ENCODE data around the gene LILRB5.

DNA sequence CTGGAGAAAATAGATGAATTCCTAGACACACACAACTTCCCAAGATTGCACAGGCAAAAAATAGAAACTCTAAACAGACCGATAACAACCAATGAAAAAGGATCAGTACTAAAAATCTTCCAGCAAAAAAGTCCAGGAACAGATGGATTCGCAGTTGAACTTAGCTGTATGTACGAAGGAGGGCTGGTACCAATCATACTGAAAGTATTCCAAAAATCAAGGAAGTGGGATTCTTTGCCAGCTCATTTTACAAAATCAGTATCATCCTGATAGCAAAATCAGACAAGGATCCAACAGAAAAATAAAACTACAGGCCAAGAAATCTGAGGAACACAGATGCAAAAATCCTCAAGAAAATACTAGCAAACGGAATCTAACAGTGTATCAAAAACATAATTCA, 30.4 kb upstream of the LILRB5 start:
- TF ChIP-seq, protein P1, sequence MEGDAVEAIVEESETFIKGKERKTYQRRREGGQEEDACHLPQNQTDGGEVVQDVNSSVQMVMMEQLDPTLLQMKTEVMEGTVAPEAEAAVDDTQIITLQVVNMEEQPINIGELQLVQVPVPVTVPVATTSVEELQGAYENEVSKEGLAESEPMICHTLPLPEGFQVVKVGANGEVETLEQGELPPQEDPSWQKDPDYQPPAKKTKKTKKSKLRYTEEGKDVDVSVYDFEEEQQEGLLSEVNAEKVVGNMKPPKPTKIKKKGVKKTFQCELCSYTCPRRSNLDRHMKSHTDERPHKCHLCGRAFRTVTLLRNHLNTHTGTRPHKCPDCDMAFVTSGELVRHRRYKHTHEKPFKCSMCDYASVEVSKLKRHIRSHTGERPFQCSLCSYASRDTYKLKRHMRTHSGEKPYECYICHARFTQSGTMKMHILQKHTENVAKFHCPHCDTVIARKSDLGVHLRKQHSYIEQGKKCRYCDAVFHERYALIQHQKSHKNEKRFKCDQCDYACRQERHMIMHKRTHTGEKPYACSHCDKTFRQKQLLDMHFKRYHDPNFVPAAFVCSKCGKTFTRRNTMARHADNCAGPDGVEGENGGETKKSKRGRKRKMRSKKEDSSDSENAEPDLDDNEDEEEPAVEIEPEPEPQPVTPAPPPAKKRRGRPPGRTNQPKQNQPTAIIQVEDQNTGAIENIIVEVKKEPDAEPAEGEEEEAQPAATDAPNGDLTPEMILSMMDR (IDR thresholded peaks at IDR 0.05), result no peak
- no peak for TF ChIP-seq MAZ (IDR thresholded peaks at IDR 0.05; ENCODE audit: borderline replicate concordance, low read depth, low read length)
- TF ChIP-seq SMC3 (IDR thresholded peaks at IDR 0.05), result no peak
- TF ChIP-seq HOXB5 (CRISPR knock-in tag; IDR thresholded peaks at IDR 0.05), result no peak
- no peak for TF ChIP-seq MYC (IDR thresholded peaks at IDR 0.05; ENCODE audit: borderline replicate concordance, low read length)
- TF ChIP-seq, protein P2, sequence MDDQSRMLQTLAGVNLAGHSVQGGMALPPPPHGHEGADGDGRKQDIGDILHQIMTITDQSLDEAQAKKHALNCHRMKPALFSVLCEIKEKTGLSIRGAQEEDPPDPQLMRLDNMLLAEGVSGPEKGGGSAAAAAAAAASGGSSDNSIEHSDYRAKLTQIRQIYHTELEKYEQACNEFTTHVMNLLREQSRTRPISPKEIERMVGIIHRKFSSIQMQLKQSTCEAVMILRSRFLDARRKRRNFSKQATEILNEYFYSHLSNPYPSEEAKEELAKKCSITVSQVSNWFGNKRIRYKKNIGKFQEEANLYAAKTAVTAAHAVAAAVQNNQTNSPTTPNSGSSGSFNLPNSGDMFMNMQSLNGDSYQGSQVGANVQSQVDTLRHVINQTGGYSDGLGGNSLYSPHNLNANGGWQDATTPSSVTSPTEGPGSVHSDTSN (IDR thresholded peaks at IDR 0.05), result no peak
- TF ChIP-seq POLR2A (IDR thresholded peaks at IDR 0.05; ENCODE audit: low read length), result no peak
- TF ChIP-seq, protein P3, sequence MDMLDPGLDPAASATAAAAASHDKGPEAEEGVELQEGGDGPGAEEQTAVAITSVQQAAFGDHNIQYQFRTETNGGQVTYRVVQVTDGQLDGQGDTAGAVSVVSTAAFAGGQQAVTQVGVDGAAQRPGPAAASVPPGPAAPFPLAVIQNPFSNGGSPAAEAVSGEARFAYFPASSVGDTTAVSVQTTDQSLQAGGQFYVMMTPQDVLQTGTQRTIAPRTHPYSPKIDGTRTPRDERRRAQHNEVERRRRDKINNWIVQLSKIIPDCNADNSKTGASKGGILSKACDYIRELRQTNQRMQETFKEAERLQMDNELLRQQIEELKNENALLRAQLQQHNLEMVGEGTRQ (IDR thresholded peaks at IDR 0.05), result no peak
- TF ChIP-seq ZC3H11A (IDR thresholded peaks at IDR 0.05), result no peak
- TF ChIP-seq JUNB (IDR thresholded peaks at IDR 0.05), result no peak
- TF ChIP-seq FOSL2 (IDR thresholded peaks at IDR 0.05), result no peak
- TF ChIP-seq FOSL2 (CRISPR knock-in tag; IDR thresholded peaks at IDR 0.05), result no peak
- TF ChIP-seq JUN (IDR thresholded peaks at IDR 0.05), result no peak
